Activated naive CD8-positive, alpha-beta T cell (primary cell): ENCODE data around the gene NLRC5.
"Not testable (repeated sequence)": the region's sequence is repeated elsewhere in the genome, so short reads cannot be mapped to it uniquely, and the experiment has no call there.

ENCODE experiments used
- H3K27ac Mint-ChIP-seq: one replicate; pipeline ENCODE4 v1.8.0; 2021; ENCODE audit warnings: mixed read lengths
- H3K27me3 Mint-ChIP-seq: one replicate; pipeline ENCODE4 v1.8.0; 2021; ENCODE audit warnings: mixed read lengths
- H3K36me3 Mint-ChIP-seq: one replicate; pipeline ENCODE4 v1.8.0; 2021; ENCODE audit warnings: mixed read lengths
- H3K4me1 Mint-ChIP-seq: one replicate; pipeline ENCODE4 v1.8.0; 2021; ENCODE audit warnings: low read depth, mixed read lengths
- H3K4me3 Mint-ChIP-seq: one replicate; pipeline ENCODE4 v1.8.0; 2021; ENCODE audit warnings: mild to moderate bottlenecking, mixed read lengths
- H3K9me3 Mint-ChIP-seq: one replicate; pipeline ENCODE4 v1.8.0; 2021; ENCODE audit warnings: low read depth, mixed read lengths

NLRC5 gene

GRCh38 chr16:57045694-57046381 is 56.5 kb downstream of the NLRC5 start:
- peak overlapping the region; percentile 49 for H3K4me3 Mint-ChIP-seq
- H3K36me3 Mint-ChIP-seq, result peaks cover 8% of the 10 kb centered on the region
- peak overlapping the region; percentile 95 for H3K27ac Mint-ChIP-seq
- no peaks in the 10 kb centered on the region for H3K9me3 Mint-ChIP-seq
- H3K4me1 Mint-ChIP-seq, result peaks cover 55% of the 10 kb centered on the region
- no peaks in the 10 kb centered on the region for H3K27me3 Mint-ChIP-seq

- H3K4me3 Mint-ChIP-seq, result no peak overlapping the region
- peaks cover 6% of the 10 kb centered on the region for H3K36me3 Mint-ChIP-seq
- H3K4me1 Mint-ChIP-seq, result peaks cover 47% of the 10 kb centered on the region
- H3K27ac Mint-ChIP-seq, result peak overlapping the region; percentile 95
- no peaks in the 10 kb centered on the region for H3K9me3 Mint-ChIP-seq
- no peaks in the 10 kb centered on the region for H3K27me3 Mint-ChIP-seq
These were observed 58.7 kb downstream of the NLRC5 start for GRCh38 chr16:57048095-57048494.

GRCh38 chr16:57049678-57050077 is 60.3 kb downstream of the NLRC5 start:
- Mint-ChIP-seq H3K9me3 (no peaks in the 10 kb centered on the region), H3K27me3 (no peaks in the 10 kb centered on the region), H3K4me1 (peaks cover 44% of the 10 kb centered on the region), H3K36me3 (peaks cover 8% of the 10 kb centered on the region), H3K4me3 (no peak overlapping the region), H3K27ac (peak overlapping the region; percentile 88)

- peak overlapping the region; percentile 88 for H3K27ac Mint-ChIP-seq
- peaks cover 8% of the 10 kb centered on the region for H3K36me3 Mint-ChIP-seq
- H3K4me3 Mint-ChIP-seq, result no peak overlapping the region
- H3K9me3 Mint-ChIP-seq, result no peaks in the 10 kb centered on the region
- peaks cover 33% of the 10 kb centered on the region for H3K4me1 Mint-ChIP-seq
- H3K27me3 Mint-ChIP-seq, result no peaks in the 10 kb centered on the region
These were observed 62.4 kb downstream of the NLRC5 start for GRCh38 chr16:57051696-57052228.

- Mint-ChIP-seq H3K4me3 (no peak overlapping the region), H3K36me3 (peaks cover 5% of the 10 kb centered on the region)
These were observed 63.8 kb downstream of the NLRC5 start for GRCh38 chr16:57053206-57053605.

GRCh38 chr16:57054338-57054737 is 65.0 kb downstream of the NLRC5 start:
- Mint-ChIP-seq H3K4me1 (peaks cover 34% of the 10 kb centered on the region), H3K9me3 (no peaks in the 10 kb centered on the region), H3K27ac (peak overlapping the region; percentile 93), H3K4me3 (no peak overlapping the region), H3K27me3 (no peaks in the 10 kb centered on the region), H3K36me3 (peaks cover 4% of the 10 kb centered on the region)

More at GRCh38 chr16:57053206-57053605, 63.8 kb downstream of the NLRC5 start:
- Mint-ChIP-seq H3K27me3 (no peaks in the 10 kb centered on the region), H3K27ac (peak overlapping the region; percentile 93), H3K4me1 (peaks cover 34% of the 10 kb centered on the region), H3K9me3 (no peaks in the 10 kb centered on the region)

GRCh38 chr16:57054771-57055170 is 65.4 kb downstream of the NLRC5 start:
- H3K4me1 Mint-ChIP-seq, result peaks cover 37% of the 10 kb centered on the region
- no peak overlapping the region for H3K4me3 Mint-ChIP-seq
- H3K36me3 Mint-ChIP-seq, result peaks cover 4% of the 10 kb centered on the region
- no peaks in the 10 kb centered on the region for H3K27me3 Mint-ChIP-seq
- peak overlapping the region; percentile 93 for H3K27ac Mint-ChIP-seq
- no peaks in the 10 kb centered on the region for H3K9me3 Mint-ChIP-seq

GRCh38 chr16:57055671-57056070 is 66.3 kb downstream of the NLRC5 start:
- H3K27ac Mint-ChIP-seq, result peak overlapping the region; percentile 35
- no peak overlapping the region for H3K4me3 Mint-ChIP-seq
- no peaks in the 10 kb centered on the region for H3K27me3 Mint-ChIP-seq
- H3K9me3 Mint-ChIP-seq, result no peaks in the 10 kb centered on the region
- H3K36me3 Mint-ChIP-seq, result peaks cover 4% of the 10 kb centered on the region
- H3K4me1 Mint-ChIP-seq, result peaks cover 46% of the 10 kb centered on the region

- Mint-ChIP-seq H3K4me1 (peaks cover 38% of the 10 kb centered on the region), H3K9me3 (no peaks in the 10 kb centered on the region), H3K27me3 (no peaks in the 10 kb centered on the region), H3K27ac (peak overlapping the region; percentile 81), H3K4me3 (no peak overlapping the region), H3K36me3 (peaks cover 3% of the 10 kb centered on the region)
These were observed 69.0 kb downstream of the NLRC5 start for GRCh38 chr16:57058291-57058861.

- Mint-ChIP-seq H3K36me3 (peaks cover 3% of the 10 kb centered on the region), H3K27ac (peak overlapping the region; percentile 80), H3K4me3 (no peak overlapping the region), H3K27me3 (no peaks in the 10 kb centered on the region), H3K4me1 (peaks cover 34% of the 10 kb centered on the region), H3K9me3 (no peaks in the 10 kb centered on the region)
These were observed 71.1 kb downstream of the NLRC5 start for GRCh38 chr16:57060323-57061083.

GRCh38 chr16:57061084-57061905 is 71.9 kb downstream of the NLRC5 start:
- Mint-ChIP-seq H3K4me3 (no peak overlapping the region), H3K4me1 (peaks cover 34% of the 10 kb centered on the region), H3K27ac (peak overlapping the region; percentile 85), H3K36me3 (peaks cover 3% of the 10 kb centered on the region), H3K27me3 (no peaks in the 10 kb centered on the region), H3K9me3 (no peaks in the 10 kb centered on the region)

- no peaks in the 10 kb centered on the region for H3K9me3 Mint-ChIP-seq
- no peaks in the 10 kb centered on the region for H3K27me3 Mint-ChIP-seq
- no peak overlapping the region for H3K4me3 Mint-ChIP-seq
- peaks cover 3% of the 10 kb centered on the region for H3K36me3 Mint-ChIP-seq
- peaks cover 38% of the 10 kb centered on the region for H3K4me1 Mint-ChIP-seq
- H3K27ac Mint-ChIP-seq, result peak overlapping the region; percentile 85
These were observed 73.0 kb downstream of the NLRC5 start for GRCh38 chr16:57062329-57062728.

- H3K27ac Mint-ChIP-seq, H3K9me3 Mint-ChIP-seq, H3K36me3 Mint-ChIP-seq, H3K4me3 Mint-ChIP-seq, H3K27me3 Mint-ChIP-seq: not testable (repeated sequence)
- H3K4me1 Mint-ChIP-seq, result peaks cover 32% of the 10 kb centered on the region
These were observed 73.8 kb downstream of the NLRC5 start for GRCh38 chr16:57063189-57063588.

GRCh38 chr16:57064995-57065394 is 75.6 kb downstream of the NLRC5 start:
- H3K27me3 Mint-ChIP-seq, result no peaks in the 10 kb centered on the region
- no peak overlapping the region for H3K4me3 Mint-ChIP-seq
- peak overlapping the region; percentile 46 for H3K27ac Mint-ChIP-seq
- H3K4me1 Mint-ChIP-seq, result peaks cover 32% of the 10 kb centered on the region
- H3K36me3 Mint-ChIP-seq, result peaks cover 3% of the 10 kb centered on the region
- H3K9me3 Mint-ChIP-seq, result no peaks in the 10 kb centered on the region
